ENCODE measurements around the gene FXYD6. TPM values are rescaled to one million over a fixed set of nuclear protein-coding genes. Genes with fewer than 3 reads are reported as not detected.

The FXYD6 gene
- polyA plus RNA-seq, 2 of the 4 experiments (the other 2 are of a cell fraction), result 0.26 to 0.49 TPM

GRCh38 chr11:117901601-117902000, 25.1 kb upstream of the FXYD6 start:
- 80% methylated on average over 9 of the region's 9 CpGs for WGBS (ENCODE audit: missing lambda C conversion rate)
- ChIA-PET POLR2A (no interaction called here), CTCF (interaction anchor here (0.9 kb wide), 1 partner anchor 47 kb away, joined by 4 read pairs; no protein-coding TSS in a partner anchor)
- H3K4me3 ChIP-seq, result no peak overlapping the region
- FAIRE-seq (no peak), ATAC-seq (no peak), DNase-seq (ENCODE audit: low read depth in 1 of 2, low spot score in 1 of 2) (no peak)
- H3K9me3 ChIP-seq, result no peaks in the 10 kb centered on the region
- no peaks in the 10 kb centered on the region for H3K4me1 ChIP-seq
- no peak overlapping the region for H3K4me2 ChIP-seq
- TF ChIP-seq BCL3 (IDR thresholded peaks at IDR 0.05) (no peak), HES2 (IDR thresholded peaks at IDR 0.05) (no peak), KDM5A (IDR thresholded peaks at IDR 0.05) (no peak), CTCF (IDR thresholded peaks at IDR 0.05) (no peak), E2F6 (IDR thresholded peaks at IDR 0.05; ENCODE audit: borderline replicate concordance, low read depth) (no peak), HDAC2 (IDR thresholded peaks at IDR 0.05) (no peak), CBX2 (IDR thresholded peaks at IDR 0.05; ENCODE audit: borderline replicate concordance, low read depth) (no peak), MYC (IDR thresholded peaks at IDR 0.05; ENCODE audit: borderline replicate concordance, low read length) (no peak), MAX (IDR thresholded peaks at IDR 0.05) (no peak), CEBPB (IDR thresholded peaks at IDR 0.05) (no peak), CHD4 (IDR thresholded peaks at IDR 0.05; ENCODE audit: borderline replicate concordance) (no peak), MAZ (IDR thresholded peaks at IDR 0.05; ENCODE audit: borderline replicate concordance, low read depth, low read length) (no peak), BHLHE40 (IDR thresholded peaks at IDR 0.05; ENCODE audit: low read depth, low read length) (no peak), EP300 (IDR thresholded peaks at IDR 0.05) (no peak), FOXS1 (CRISPR knock-in tag; IDR thresholded peaks at IDR 0.05) (no peak), HEYL (CRISPR knock-in tag; IDR thresholded peaks at IDR 0.05) (no peak), HOXB5 (CRISPR knock-in tag; IDR thresholded peaks at IDR 0.05) (no peak), ZFP36 (IDR thresholded peaks at IDR 0.05; ENCODE audit: borderline replicate concordance, partially characterized antibody) (no peak), JUN (IDR thresholded peaks at IDR 0.05) (no peak)
- H3K27ac ChIP-seq, result no peak overlapping the region

- FAIRE-seq (no peak), DNase-seq (ENCODE audit: low read depth in 1 of 2, low spot score in 1 of 2) (no peak), ATAC-seq (no peak)
- WGBS (ENCODE audit: missing lambda C conversion rate), result 75% methylated on average over 11 of the region's 11 CpGs
- Histone ChIP-seq H3K4me3 (no peak overlapping the region), H3K4me1 (no peaks in the 10 kb centered on the region), H3K27ac (no peak overlapping the region), H3K9me3 (no peaks in the 10 kb centered on the region), H3K4me2 (no peak overlapping the region)
- POLR2A ChIA-PET, result no interaction called here
- CTCF ChIA-PET, result interaction anchor here (0.9 to 1.1 kb wide), 2 partner anchors 45 to 47 kb away, joined by 3 to 4 read pairs; no protein-coding TSS in a partner anchor
- no peak for TF ChIP-seq JUNB (IDR thresholded peaks at IDR 0.05)
- no peak for TF ChIP-seq MAFK (IDR thresholded peaks at IDR 0.05; ENCODE audit: partially characterized antibody)
- TF ChIP-seq HOXA7 (CRISPR knock-in tag; IDR thresholded peaks at IDR 0.05), result no peak
- TF ChIP-seq RCOR1 (IDR thresholded peaks at IDR 0.05; ENCODE audit: low read depth, low read length), result no peak
- no peak for TF ChIP-seq PBX3 (IDR thresholded peaks at IDR 0.05)
- TF ChIP-seq HDAC2 (IDR thresholded peaks at IDR 0.05), result no peak
- TF ChIP-seq TFCP2L1 (CRISPR knock-in tag; IDR thresholded peaks at IDR 0.05), result no peak
- TF ChIP-seq FOSL2 (IDR thresholded peaks at IDR 0.05), result no peak
- TF ChIP-seq FOSL2 (CRISPR knock-in tag; IDR thresholded peaks at IDR 0.05), result no peak
These were observed 24.4 kb upstream of the FXYD6 start for GRCh38 chr11:117900720-117901440.
